Sigmoid colon (tissue), 4 donors: Measurements from ENCODE around the gene SGTB.

ENCODE experiments used
- EP300 ChIP-seq, 4 donors: sonication (generic); formaldehyde crosslinking; IDR thresholded peaks; one replicate each; pipeline ENCODE4 v1.6.1; 2017; ENCODE audit warnings: antibody characterized with exemption in 4 of 4
- POLR2A ChIP-seq, 2 donors: fragments of 450-650 bp; IDR thresholded peaks; one replicate each; pipeline ENCODE4 v1.6.1; 2016; ENCODE audit warnings: antibody characterized with exemption in 2 of 2, mild to moderate bottlenecking in 2 of 2, moderate library complexity in 2 of 2
- POLR2AphosphoS5 ChIP-seq, 4 donors: sonication (generic); formaldehyde crosslinking; IDR thresholded peaks; one replicate each; pipeline ENCODE4 v1.6.1; 2017; ENCODE audit warnings: antibody characterized with exemption in 4 of 4
- TF ChIP-seq, protein P1 (sequence below), 4 experiments: fragments of 450-650 bp in 3 of 4; fragments of 200-600 bp in 1 of 4; IDR thresholded peaks; one replicate each; pipeline ENCODE4 v1.5.1; 2016 to 2019; ENCODE audit warnings: antibody characterized with exemption in 4 of 4, mild to moderate bottlenecking in 3 of 4, moderate library complexity in 2 of 4

DNA sequence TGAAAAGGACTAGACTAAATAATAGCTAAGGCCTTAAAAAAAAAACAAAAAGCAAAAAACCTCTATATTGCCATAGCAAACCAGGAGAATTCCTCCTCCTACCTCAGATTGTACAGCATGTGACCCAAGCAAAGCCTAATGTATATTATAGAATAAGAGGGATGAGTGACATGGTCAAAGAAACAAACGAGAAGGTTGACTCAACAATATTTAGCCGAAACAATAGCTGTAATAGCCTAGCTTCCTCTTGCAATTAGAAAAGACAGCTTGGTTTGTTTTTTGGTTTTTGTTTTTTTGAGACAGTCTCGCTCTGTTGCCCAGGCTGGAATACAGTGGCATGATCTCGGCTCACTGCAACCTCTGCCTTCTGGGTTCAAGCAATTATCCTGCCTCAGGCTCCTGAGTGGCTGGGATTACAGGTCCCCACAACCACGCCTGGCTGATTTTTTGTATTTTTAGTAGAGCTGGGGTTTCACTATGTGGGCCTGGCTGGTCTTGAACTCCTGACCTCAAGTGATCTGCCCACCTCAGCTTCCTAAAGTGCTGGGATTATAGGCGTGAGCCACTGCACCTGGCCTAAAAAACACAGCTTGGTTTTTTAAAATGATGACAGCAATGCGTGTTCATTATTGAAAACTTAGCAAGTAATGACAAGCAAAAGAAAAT, 5.7 kb upstream of the SGTB start:
- TF ChIP-seq, protein P1, sequence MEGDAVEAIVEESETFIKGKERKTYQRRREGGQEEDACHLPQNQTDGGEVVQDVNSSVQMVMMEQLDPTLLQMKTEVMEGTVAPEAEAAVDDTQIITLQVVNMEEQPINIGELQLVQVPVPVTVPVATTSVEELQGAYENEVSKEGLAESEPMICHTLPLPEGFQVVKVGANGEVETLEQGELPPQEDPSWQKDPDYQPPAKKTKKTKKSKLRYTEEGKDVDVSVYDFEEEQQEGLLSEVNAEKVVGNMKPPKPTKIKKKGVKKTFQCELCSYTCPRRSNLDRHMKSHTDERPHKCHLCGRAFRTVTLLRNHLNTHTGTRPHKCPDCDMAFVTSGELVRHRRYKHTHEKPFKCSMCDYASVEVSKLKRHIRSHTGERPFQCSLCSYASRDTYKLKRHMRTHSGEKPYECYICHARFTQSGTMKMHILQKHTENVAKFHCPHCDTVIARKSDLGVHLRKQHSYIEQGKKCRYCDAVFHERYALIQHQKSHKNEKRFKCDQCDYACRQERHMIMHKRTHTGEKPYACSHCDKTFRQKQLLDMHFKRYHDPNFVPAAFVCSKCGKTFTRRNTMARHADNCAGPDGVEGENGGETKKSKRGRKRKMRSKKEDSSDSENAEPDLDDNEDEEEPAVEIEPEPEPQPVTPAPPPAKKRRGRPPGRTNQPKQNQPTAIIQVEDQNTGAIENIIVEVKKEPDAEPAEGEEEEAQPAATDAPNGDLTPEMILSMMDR (IDR thresholded peaks at IDR 0.05): no peak
- no peak for TF ChIP-seq POLR2AphosphoS5 (IDR thresholded peaks at IDR 0.05)
- TF ChIP-seq EP300 (IDR thresholded peaks at IDR 0.05): no peak
- TF ChIP-seq POLR2A (IDR thresholded peaks at IDR 0.05): no peak
